Cardiac muscle cell (in vitro differentiated cells and primary cell): ENCODE data around the gene GLDC. TPM values are rescaled to one million over a fixed set of nuclear protein-coding genes. Genes with fewer than 3 reads are reported as not detected.

Experiments
- DNase-seq, 2 donors: peaks; one replicate each; pipeline versions ENCODE4 v3.0.0 to v3.0.0-alpha.2; 2010 to 2017; ENCODE audit warnings: low read depth in 1 of 2, low spot score in 1 of 2
- H3K27ac ChIP-seq: fragments of 200-600 bp; sonication (generic); 2 replicates; pipeline ENCODE4 v1.5.1; 2016
- H3K27me3 ChIP-seq: fragments of 200-600 bp; sonication (generic); 2 replicates; pipeline ENCODE4 v1.6.0; 2016; ENCODE audit warnings: control low read depth
- H3K36me3 ChIP-seq: fragments of 200-600 bp; sonication (generic); 2 replicates; pipeline ENCODE4 v1.5.1; 2016; ENCODE audit warnings: control low read depth
- H3K4me1 ChIP-seq: fragments of 200-600 bp; sonication (generic); 2 replicates; pipeline ENCODE4 v1.8.1; 2017; ENCODE audit warnings: low read depth, mild to moderate bottlenecking, mixed run types
- H3K4me3 ChIP-seq: fragments of 200-600 bp; sonication (generic); 2 replicates; pipeline ENCODE4 v1.5.1; 2016; ENCODE audit warnings: mild to moderate bottlenecking
- H3K9me3 ChIP-seq: fragments of 200-600 bp; sonication (generic); 2 replicates; pipeline ENCODE4 v1.5.1; 2017; ENCODE audit warnings: low read depth, mild to moderate bottlenecking, control low read depth
- polyA plus RNA-seq: library from polyadenylated mRNA; unstranded; fragments of >200 nt; fragmentation: Nextera tagmentation; extraction: Ambion mirVana; gene quantifications from 2 replicates; pipeline ENCODE4 v1.2.1, GENCODE V29; 2016
- total RNA-seq: library from RNA; depleted of rRNA; stranded (reverse); fragments of >200 nt; gene quantifications from 2 replicates; pipeline ENCODE4 v1.2.3, GENCODE V29; 2016
- TF ChIP-seq, protein P1 (sequence below): IDR thresholded peaks from 2 replicates; pipeline ENCODE4 v1.5.1; 2012; ENCODE audit warnings: low read depth, mild to moderate bottlenecking, low read length

Gene GLDC
- total and polyA plus RNA-seq, 2 experiments from 2014 or later = 0.98 to 5.9 TPM

DNA sequence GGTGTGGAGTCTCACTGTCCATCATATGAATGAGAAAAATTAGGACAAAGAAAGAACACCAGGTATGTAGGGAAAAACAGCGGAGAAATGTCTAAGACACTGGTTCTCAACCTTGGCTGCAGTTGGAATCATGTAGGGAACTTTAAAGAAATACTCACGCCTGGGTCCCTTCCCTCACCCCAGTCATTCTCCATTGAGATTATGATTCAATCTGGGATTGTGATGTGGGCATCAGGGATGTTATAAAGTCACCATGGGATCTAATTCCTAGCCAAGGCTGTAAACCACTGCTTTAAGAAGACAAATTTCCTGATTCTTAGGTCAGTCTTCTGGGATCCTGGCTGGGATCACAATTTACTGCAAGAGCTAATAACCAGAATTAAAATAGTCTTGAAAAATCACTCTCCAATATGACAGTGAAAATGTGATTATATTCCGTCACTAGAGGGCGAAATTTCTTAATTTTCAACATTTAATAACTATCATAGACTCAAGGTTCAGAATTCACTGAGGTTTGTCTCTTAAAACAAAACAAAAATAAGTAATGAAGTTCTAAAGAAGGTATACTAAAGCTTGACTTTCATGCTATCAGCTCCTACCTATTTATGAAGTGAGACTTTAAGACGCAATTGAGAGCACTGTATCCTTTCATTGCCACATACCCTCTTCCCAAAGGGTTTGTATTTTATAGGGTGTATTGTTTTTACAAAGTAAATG is 60.5 kb downstream of the GLDC start:
- Histone ChIP-seq H3K36me3 (no peaks in the 10 kb centered on the region), H3K27me3 (no peaks in the 10 kb centered on the region), H3K27ac (no peak overlapping the region), H3K4me1 (peaks cover 2% of the 10 kb centered on the region), H3K9me3 (no peaks in the 10 kb centered on the region), H3K4me3 (no peak overlapping the region)
- TF ChIP-seq, protein P1, sequence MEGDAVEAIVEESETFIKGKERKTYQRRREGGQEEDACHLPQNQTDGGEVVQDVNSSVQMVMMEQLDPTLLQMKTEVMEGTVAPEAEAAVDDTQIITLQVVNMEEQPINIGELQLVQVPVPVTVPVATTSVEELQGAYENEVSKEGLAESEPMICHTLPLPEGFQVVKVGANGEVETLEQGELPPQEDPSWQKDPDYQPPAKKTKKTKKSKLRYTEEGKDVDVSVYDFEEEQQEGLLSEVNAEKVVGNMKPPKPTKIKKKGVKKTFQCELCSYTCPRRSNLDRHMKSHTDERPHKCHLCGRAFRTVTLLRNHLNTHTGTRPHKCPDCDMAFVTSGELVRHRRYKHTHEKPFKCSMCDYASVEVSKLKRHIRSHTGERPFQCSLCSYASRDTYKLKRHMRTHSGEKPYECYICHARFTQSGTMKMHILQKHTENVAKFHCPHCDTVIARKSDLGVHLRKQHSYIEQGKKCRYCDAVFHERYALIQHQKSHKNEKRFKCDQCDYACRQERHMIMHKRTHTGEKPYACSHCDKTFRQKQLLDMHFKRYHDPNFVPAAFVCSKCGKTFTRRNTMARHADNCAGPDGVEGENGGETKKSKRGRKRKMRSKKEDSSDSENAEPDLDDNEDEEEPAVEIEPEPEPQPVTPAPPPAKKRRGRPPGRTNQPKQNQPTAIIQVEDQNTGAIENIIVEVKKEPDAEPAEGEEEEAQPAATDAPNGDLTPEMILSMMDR = peak; percentile 40
- DNase-seq = peak; percentile 26 to 60

DNA sequence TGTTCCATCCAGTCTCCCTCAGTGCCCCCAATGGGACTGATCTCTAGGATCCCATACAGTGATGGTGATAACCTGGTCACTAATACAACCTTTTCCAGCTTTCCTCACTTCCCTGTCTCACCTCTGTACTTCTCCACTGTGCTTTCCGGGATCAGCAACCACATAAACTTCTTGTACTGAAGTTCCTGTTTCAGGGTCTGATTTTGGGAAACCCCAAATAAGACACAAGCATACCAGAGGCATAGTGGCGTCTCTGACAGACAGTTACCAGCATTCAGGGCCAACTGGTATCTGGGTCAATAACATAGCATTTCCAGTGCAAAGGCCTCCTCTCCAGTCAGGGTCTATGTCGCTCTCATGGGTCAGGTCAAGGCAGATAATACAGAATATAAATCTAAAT is 64.3 kb downstream of the GLDC start:
- H3K9me3 ChIP-seq = no peaks in the 10 kb centered on the region
- no peak overlapping the region for H3K4me3 ChIP-seq
- DNase-seq = no peak
- H3K36me3 ChIP-seq = no peaks in the 10 kb centered on the region
- H3K4me1 ChIP-seq = no peaks in the 10 kb centered on the region
- H3K27me3 ChIP-seq = no peaks in the 10 kb centered on the region
- no peak overlapping the region for H3K27ac ChIP-seq
- TF ChIP-seq, protein P1 = no peak

DNA sequence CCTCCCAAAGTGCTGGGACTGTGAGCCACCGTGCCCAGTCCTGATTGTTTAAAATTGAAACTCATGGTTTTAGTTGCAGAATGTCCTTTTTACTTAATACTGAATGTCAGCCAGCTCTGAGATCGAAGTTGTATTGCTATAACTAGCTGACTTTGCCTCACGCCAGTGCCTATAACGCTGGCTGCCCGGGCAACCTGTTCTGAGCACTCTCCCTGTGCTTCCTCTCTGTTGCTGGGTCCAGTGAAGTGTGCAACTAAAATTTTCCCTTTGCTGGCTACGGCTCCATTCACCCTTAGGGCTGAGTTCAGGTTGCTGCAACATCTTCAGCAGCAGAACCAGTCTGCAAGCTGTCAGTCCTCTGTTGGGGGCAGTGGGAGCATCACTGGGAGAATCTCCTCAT is 65.9 kb downstream of the GLDC start:
- H3K27me3 ChIP-seq = no peaks in the 10 kb centered on the region

DNA sequence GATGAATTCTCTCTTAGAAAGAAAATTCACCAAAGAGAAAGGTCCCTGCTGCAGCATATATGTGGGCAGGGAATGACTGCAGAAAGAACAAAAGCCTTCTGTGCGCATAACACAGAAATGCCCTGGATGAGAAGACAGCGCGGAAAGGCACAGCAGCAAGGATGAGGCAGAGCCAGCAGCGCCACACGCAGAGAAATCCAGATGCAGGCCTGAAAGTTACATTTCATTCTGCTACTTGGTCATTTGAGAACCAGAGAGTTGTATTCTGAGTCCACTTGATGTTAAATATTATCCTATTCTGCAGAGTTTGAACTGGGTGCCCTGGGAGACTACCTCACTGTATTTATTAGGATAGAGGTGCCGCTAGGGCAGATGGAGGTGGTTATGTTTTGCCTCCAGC is 68.5 kb downstream of the GLDC start:
- TF ChIP-seq, protein P1 = no peak
- no peaks in the 10 kb centered on the region for H3K9me3 ChIP-seq
- H3K36me3 ChIP-seq = no peaks in the 10 kb centered on the region
- no peak for DNase-seq
- no peaks in the 10 kb centered on the region for H3K4me1 ChIP-seq
- H3K27ac ChIP-seq = no peak overlapping the region
- H3K4me3 ChIP-seq = no peak overlapping the region
- no peaks in the 10 kb centered on the region for H3K27me3 ChIP-seq

More for the DNA sequence above, 65.9 kb downstream of the GLDC start:
- Histone ChIP-seq H3K4me1 (no peaks in the 10 kb centered on the region), H3K27ac (no peak overlapping the region), H3K36me3 (no peaks in the 10 kb centered on the region), H3K4me3 (no peak overlapping the region), H3K9me3 (no peaks in the 10 kb centered on the region)
- DNase-seq = no peak
- TF ChIP-seq, protein P1 = no peak

DNA sequence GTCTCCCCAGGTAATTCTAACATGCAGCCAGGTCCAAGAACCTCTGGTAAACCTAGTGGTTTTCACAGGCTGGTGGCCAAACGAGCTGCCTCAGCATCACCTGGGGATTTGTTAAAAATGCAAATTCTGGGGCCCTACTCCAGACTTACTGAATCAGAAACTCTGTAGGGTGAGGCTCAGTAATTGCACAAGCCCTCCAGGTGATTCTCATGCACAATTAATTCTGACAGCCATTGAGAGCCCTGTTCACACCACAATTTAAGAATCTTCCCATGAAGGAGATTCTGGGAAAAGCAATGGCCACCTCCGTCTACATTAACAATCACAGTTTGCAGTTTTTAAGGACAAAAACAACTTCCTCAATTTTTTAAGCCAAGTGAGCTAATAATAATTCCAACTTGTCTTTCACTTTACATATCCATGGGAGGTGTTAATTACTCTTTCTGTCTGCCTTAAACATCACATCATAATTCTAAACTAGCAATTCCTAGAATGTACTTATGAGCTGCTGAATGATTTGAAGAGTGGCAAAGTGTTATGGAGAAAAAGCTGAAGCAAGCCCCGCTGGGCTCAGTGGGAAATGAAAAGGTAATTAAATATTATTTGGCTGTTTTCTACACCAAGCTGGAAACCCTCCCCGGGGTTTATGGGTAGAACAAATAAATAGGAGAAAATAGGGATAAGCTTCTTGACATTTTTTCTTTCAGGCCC is 70.0 kb downstream of the GLDC start:
- Histone ChIP-seq H3K4me3 (no peak overlapping the region), H3K4me1 (no peaks in the 10 kb centered on the region), H3K36me3 (no peaks in the 10 kb centered on the region), H3K27ac (no peak overlapping the region), H3K27me3 (no peaks in the 10 kb centered on the region), H3K9me3 (no peaks in the 10 kb centered on the region)
- no peak for DNase-seq
- TF ChIP-seq, protein P1 = no peak
